ENCODE measurements around the gene RRAGD.

Gene RRAGD

GRCh38 chr6:89375427-89376267, 36.4 kb downstream of the RRAGD start:
- peak; percentile 70 for DNase-seq (ENCODE audit: low spot score)

- no peak for DNase-seq (ENCODE audit: low spot score)
These were observed 39.6 kb downstream of the RRAGD start for GRCh38 chr6:89372506-89372901.

DNA sequence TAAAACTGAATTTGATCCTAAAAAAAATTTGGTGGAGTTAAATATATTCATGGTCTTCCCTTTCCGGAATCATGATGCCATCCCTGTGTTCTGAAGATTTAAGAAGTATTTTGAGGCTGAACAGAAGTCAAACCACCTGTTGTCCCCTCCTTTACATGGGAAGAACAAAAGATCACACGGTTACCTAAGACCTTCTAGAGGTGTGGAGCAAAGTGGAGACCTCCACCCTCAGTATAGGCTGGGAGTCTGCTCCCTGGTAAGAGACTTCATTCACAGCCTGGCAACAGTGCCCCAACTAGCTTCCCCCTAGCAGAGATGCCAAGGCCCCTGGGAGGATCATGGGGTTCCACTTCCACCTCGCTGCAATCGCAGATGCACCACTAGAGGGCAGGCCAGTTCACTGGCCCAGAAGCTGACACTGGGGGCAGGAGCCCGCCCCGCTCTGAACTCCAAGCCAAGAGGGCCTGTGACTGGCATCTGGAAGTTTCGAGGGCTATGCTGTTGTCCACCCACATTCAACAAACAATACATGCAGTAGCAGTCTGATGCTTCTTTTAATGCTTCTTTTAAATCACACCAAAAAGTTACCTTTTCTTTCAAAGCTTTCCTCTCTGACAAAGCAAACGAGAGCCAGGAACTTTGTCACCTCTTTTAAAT, 40.1 kb downstream of the RRAGD start:
- peak; percentile 82 for DNase-seq (ENCODE audit: low spot score)

GRCh38 chr6:89368999-89369398, 43.1 kb downstream of the RRAGD start:
- DNase-seq (ENCODE audit: low spot score): no peak

DNA sequence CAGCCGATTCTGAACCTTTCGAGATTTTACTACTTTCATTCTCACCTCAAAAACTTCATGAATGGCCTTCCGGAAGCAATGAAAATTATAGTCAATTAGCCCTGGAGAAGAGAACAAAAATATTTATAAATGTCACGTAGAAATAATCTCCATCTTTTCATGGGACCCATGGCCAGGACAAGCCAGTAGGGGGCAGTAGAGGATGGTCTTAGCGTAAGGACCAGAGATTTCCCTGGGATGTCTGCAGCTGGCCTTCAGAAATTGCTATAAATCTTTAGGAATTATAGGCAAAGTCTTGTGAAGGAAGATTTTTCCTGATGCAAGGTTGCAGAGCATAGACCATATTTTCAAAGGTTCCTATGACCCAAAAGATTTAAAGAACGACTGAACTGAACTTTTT, 44.0 kb downstream of the RRAGD start:
- DNase-seq (ENCODE audit: low spot score): peak; percentile 65

DNA sequence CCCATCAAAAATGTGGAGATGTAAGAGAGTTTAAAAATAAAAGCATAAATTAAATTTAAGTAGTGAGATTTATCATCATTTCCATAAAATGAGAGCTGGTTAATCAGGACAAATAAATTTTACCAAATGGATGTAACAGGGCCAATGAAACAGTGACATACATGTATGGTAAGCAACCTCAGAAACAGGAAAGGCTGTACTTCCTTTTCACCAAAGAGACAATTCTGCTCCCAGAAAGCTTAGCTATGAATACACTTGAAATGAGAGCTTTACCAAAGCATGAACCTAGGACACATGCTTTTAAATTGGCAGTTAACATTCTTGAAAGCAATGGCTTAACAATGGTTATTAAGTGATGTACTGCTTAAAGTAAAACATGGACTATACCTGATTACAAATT, 47.5 kb downstream of the RRAGD start:
- DNase-seq (ENCODE audit: low spot score): no peak

- no peak for DNase-seq (ENCODE audit: low spot score)
These were observed 50.9 kb downstream of the RRAGD start for GRCh38 chr6:89361171-89361570.

DNA sequence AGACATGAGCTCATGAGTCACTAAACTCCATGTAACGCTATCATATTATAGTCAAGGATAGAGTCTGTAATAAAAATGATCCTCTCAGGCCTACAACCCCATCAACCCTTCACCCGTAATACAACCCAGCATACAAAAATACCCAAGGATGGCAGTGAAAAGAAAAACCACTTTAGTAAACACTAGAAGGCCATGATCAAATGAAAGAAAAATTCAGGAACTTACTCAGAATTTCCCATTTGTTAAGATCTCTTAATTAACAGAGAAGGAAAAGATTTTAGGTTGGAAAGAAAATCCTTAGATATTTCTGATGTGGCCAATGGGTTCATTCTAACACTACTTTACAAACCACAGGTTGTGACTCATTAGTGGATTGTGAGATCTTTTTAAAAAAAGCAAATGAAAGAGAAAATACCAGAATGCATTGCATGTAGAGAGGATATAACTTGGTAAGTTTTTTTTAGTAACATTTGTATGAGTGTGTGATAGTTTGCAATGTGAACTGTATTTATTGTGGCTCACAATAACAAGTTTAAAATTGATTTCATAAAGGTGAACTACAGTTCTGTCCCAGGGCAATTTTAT, 51.6 kb downstream of the RRAGD start:
- DNase-seq (ENCODE audit: low spot score): no peak

- no peak for DNase-seq (ENCODE audit: low spot score)
These were observed 52.5 kb downstream of the RRAGD start for GRCh38 chr6:89359561-89359960.

- DNase-seq (ENCODE audit: low spot score): peak; percentile 24
These were observed 54.7 kb downstream of the RRAGD start for GRCh38 chr6:89357390-89357789.

DNA sequence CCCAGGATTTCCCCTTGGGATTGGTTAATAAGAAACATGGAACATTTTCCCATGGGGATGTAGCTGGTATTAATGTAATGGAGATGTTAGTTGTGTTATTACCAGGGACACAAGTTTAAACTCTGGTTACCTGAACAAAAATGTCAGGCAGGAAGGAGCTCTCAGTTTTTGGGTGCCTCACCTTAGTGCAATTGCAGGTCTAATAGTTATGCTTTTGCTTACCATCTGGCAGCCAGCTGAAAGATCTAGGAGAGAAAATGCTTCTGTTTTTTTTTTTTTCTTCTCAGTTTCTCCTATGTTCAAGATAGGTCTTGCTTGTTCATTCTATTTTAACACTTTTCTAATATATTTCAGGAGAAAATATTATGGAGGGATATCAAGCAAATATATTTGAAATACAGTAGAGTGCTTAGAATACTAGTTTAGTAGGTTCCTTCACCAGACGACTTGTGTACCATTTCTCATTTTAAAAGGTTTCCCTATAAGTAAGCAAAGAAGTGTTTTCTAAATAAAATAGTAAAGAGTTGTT, 55.4 kb downstream of the RRAGD start:
- DNase-seq (ENCODE audit: low spot score): no peak

GRCh38 chr6:89355511-89356194, 56.4 kb downstream of the RRAGD start:
- DNase-seq (ENCODE audit: low spot score): no peak

DNA sequence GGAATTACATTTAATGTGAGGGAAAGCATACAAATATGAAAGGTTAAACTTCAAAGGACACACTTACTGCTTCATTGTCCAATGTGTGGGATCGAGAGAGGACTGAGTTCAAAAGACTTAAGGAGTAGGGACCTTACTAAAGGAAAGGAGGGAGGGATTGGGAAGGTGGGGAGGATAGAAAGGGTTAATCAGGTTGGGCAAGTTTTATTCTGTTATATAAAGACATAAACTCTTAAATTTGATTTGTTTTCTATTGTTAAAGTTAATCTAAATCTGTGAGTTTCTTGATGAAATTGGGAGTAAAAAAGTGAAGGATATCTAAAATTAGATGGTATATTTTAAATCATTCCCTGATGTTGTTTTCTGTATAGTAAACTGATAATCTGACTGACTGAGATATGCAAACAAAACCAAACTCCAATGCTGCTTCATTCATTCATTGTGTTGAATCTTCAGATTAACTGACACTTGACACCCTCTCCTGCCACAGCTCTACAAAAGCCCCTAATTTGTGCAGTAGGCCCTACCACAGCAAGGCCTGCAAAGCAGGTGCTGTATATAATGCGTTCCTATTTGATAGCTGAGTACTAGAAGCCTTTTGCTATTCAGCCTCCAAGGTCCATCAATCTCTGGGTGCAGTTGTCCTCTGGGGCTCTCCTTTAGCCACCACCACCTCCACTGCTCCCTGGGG, 58.2 kb downstream of the RRAGD start:
- DNase-seq (ENCODE audit: low spot score): no peak

GRCh38 chr6:89353118-89353556, 58.9 kb downstream of the RRAGD start:
- peak; percentile 11 for DNase-seq (ENCODE audit: low spot score)

- peak; percentile 73 for DNase-seq (ENCODE audit: low spot score)
These were observed 59.6 kb downstream of the RRAGD start, which contains the start of gene UBE2J1 for GRCh38 chr6:89352278-89353117. UBE2J1 (minus strand) TSS chr6:89352722; CDS start chr6:89352569, 153 bp downstream.

DNA sequence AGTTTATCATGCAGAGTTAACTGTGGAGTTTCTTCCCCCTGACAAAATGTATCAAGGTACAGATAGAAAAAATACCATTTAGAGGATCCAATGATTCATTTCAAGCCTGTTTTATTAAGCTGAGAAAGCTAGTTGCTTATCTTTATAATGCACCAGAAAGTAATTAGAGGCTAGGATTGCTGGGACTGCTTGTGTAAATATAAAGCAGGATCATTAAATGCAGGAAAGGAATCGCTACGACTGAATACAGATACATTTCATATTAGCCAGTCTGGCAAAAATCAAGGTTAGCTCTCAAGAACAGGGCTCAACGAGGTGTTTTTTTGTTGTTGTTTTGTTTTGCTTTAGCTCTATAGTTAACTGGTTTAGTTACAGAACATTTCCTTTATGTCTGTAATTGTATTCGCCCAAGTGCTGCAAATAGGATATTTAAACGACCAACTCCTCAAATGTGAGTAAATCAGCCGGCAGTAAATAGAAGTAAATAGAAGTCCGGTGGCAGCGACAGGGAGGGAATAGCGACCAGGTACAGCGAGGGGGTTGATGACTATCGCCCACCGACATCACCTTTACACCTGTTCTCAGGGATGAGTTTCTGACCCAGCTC, 60.3 kb downstream of the RRAGD start:
- no peak for DNase-seq (ENCODE audit: low spot score)

- DNase-seq (ENCODE audit: low spot score): no peak
These were observed 61.6 kb downstream of the RRAGD start for GRCh38 chr6:89350281-89350966.

- no peak for DNase-seq (ENCODE audit: low spot score)
These were observed 63.7 kb downstream of the RRAGD start for GRCh38 chr6:89348372-89348771.

GRCh38 chr6:89347825-89348224, 64.2 kb downstream of the RRAGD start:
- no peak for DNase-seq (ENCODE audit: low spot score)

GRCh38 chr6:89346433-89346832, 65.6 kb downstream of the RRAGD start:
- DNase-seq (ENCODE audit: low spot score): no peak
